HG03378 (cell line): ENCODE data around the gene CYP3A4.
"Not testable (repeated sequence)": the region's sequence is repeated elsewhere in the genome, so short reads cannot be mapped to it uniquely, and the experiment has no call there.

Source experiments
- ATAC-seq: cut with Tn5 transposase; IDR thresholded peaks from one replicate; pipeline ENCODE4 v1.9.1; 2021; ENCODE audit warnings: mild to moderate bottlenecking, moderate library complexity; ENCODE audit not compliant: unreplicated experiment

CYP3A4 gene

DNA sequence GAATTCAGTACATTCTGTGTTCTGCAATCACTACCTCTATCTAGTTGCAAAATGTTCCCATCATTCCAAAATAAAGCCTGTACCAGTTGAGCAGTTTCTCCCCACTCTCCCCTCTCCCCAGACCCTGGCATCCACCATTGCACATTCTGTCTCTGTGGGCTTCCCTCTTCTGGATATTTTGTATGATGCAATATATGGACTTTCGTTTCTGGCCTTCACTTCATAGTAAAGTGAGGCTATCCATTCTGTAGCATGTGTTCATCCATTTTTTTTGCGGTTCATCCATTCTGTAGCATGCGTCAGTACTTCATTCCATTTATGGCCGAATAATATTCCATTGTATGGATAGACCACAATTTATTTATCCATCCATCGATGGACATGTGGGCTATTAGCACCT, 9.5 kb upstream of the CYP3A4 start:
- no peak for ATAC-seq

DNA sequence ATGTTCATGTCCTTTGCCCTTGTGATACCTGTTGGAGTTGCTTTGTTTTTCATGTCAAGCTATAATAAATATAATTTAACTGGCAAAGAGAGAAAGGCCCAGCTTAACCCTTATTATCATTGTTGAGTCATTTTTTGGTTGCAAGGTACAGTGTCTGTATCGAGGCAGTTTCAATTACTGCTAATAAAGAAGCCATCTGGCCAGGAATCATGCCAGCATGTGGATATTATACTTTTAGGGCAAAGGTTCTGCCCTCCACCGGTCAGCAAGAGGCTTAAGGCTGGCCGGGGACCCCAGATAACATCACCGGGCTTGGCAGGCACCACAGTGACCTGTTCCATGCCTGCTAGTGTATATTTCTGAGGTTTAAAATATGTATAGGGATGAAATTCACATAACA, 9.0 kb upstream of the CYP3A4 start:
- ATAC-seq: no peak

DNA sequence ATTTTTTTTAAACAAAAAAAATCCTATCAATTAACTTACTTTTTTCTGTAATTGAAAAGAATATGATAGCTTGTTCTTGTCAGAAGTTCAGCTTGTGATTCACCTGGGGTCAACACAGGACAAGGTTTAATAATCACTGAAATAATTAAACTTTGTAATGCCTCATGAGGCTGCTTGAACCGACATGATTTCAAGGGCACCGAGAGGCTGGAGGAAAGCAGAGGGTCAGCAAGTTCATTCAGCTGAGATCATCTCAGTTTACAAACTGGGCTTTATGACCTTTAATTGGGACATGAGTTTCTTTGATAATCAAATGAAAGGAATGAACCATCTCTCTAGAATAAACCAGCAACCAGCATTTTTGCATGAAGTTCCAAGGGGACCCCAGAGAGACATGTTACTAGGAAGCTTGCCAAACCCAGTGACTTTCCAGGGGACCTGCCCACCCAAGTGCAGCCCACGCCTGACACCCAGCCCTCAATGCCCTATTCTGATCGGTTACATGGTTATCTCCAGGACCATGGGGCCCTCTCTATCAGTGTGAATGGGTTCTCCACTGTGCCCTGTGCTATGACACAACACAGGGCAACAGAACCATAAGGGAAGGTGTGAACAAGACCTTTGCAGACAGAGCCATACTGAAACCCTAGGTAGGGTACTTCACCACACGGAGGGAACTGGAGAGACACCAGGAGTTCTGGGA, 7.8 kb upstream of the CYP3A4 start:
- no peak for ATAC-seq

DNA sequence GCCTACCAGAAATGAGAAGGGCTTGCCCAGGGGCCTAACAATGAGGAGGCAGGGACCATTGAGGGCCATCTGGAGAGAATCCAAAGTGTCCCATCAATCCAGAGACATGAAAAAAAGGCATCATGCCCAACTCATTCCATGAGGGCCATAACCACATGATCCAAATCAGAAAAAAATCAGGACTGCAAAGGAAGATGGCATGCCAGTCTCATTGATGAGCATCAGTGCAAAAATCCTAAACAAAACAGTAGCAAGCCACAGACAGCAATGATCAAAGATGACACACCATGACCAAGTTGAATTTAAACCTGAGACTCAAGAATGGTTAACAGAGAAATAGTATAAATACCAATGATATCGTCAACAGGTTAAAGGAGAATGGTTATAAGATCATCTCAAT, 7.0 kb upstream of the CYP3A4 start:
- no peak for ATAC-seq

DNA sequence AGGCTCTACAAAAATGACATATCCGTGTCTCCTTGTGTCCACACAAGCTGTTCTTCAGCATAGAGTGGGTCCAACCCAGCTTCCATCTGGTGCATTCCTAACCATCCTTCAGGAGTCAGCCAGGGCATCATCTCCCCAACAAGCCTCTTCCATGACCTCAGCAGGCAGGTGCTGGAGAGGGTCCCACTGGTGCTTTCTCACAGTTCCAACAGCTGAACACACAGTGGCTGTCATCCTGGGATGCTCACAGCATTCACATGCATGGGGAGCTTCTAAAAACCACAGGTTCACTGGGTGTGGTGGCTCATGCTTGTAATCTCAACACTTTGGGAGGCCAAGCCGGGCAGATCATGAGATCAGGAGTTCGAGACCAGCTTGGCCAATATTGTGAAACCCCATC, 6.4 kb upstream of the CYP3A4 start:
- ATAC-seq: no peak

DNA sequence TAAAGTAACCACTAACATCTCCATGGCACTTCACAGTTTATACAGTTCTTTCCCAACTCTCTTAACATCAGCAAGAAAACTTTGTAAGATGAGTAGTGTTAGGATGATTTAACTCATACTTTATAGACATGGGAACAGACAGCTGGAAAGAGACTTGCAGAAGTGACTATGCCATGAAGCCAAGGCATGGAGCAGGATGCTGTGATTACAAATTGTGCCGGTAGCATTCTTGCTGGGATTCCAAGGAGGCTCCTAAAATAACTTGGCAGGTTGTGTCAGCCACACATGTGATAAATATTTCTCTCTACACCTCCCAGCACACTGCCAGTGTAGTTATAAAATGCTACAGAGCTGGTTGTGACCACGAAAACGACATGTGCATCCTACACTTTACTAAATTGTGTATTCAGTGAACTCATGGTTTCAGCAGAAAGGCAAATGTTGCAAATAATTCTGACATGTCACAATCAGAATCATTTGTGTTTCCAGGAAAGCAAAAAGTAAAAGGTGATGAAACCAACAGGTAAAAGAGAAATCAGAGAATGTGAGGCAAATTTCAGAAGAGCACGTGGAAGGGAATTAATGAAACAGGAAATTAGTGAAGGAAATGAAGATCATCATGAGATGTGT, 5.6 kb upstream of the CYP3A4 start:
- ATAC-seq: no peak

DNA sequence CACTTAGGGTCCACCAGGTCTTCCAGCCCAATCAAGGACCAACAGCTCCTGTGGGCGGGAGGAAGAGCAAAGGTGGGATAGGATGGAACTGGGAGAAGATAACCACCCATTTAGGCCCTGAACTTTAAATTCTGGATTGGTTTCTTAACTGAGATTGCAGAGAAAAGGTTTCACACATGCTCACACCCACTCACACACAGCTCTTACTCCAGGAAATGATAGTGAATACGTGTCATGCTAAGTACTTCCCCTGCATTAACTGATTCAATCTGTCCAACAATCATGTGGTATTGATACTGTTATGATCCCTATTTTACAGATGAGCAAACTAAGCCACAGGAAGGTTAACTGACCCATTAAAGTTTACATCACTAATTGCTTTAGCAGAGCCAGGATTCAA, 4.6 kb upstream of the CYP3A4 start:
- no peak for ATAC-seq

DNA sequence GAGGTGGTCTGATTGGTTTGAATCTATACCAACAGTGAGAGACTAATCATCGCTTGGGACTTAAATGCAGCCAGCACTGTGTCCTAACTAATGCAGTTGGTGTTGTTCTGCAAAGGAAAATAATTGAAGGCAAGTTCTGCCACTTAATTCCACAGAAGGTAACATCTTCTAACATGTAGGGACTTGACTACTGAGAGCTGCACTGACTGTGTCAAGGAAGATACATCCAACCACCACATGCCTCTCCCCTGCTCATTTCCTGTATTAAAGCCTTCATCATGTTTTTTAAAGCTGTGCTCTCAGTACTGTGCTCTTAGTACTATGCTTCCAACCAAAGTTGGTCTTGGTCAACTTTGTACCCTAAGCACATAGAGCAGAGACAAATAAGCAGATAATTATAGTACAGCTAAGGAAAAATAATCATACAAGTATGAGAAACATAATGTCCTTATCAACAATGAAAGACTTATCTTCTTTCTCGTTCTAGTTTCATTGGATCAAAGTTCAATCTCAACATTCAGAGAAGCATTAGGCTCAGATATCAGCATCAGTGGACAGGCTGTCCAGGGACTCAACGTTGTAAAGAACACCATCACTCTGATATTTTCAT, 2.8 kb upstream of the CYP3A4 start:
- no peak for ATAC-seq

DNA sequence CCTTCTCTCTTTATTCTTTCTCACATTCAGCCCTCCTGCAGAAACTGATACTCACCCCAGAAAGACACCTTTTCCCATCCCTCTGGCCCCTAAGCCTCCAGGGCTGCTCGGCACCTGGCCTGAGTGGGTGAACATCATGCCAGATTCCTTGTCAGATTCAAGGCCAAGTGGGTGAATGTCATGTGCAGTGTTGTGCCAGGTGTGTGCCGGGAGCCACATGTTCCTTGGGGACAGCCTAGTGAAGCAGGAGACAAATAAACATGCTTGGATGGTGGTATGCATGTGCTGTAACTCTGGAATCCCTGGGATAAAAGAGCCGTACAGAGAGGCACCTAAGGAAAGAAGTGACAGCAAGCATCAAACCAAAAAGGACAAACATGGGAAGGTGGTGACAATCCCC, 1.7 kb upstream of the CYP3A4 start:
- ATAC-seq: not testable (repeated sequence)

DNA sequence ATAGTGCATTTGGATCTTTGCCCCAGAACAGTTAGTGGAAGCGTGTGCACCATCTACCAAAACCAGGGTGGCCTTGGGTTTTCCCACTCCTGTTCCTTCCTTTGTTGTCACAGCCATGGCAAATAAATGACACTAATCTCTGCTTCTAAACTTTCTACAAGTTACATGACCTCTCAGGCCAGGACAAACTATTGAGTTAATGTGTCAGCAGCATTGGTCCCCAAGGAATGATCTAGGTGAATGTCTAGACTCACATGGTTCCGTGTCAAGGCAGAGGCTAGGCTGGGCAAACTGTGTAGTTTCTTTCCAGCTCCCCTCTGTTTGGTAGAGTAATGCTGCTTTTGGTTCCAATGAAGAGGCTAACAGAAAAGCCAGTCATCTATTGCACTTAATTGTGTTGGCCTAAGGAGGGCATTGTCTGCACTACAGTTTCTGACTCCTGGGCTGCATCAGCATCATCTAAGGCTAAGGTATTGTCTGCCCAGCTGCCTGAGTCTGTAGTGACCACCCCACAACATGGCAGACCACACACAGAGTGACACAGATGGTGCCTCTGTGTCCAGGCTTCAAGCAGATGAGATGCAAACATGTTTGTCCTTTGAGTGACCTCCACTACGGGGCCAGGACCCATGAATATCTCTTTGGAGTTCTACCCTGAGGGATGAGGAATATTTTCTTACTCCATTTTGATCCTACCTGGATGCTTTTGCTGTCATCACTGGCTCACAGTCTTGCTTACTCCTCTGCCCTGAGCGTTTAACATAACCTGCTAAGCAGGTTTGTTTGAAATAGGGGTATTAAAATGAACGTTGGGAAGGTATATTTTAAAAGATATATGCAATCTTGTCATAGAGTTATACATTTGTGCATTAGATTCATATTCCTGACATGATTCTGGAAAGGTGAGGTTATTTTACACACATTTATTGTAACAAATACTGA, 1.7 kb downstream of the CYP3A4 start:
- no peak for ATAC-seq

DNA sequence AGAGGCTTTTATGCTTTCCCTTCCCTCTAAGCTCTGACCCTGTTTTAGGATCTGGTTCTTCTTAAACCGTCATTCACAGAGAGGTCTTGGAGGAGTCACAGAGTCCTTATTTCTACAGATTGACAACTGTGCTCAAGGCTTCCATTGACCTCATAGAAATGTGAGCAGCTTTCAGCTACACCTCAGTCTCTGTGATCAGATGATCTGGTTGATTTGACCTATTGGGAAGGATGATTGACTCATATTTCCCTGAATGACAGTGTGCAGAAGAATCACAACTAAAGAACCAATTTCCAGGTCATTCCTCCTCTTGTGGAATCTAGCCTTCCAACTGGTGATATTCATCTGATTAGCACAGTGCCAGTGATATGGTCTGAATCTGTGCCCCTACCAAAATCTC, 3.4 kb downstream of the CYP3A4 start:
- no peak for ATAC-seq

DNA sequence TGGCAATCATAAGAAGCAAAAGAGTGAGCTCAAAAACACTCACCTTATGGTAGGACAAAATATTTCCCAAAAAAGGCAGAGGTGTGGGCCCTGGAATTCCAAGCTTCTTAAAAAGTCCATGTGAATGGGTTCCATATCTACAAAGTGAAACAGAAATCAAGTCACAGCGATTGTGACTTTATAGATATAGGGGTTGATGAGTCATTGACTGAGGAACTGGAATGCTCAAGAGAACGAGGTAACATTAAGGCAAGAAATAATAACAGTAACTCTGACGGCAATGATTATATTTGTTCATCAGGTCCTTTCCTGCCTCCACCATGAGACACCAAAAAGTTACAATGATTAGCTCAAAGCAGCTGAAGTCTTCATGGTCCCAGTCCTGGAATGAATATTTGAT, 4.0 kb downstream of the CYP3A4 start:
- ATAC-seq: no peak

DNA sequence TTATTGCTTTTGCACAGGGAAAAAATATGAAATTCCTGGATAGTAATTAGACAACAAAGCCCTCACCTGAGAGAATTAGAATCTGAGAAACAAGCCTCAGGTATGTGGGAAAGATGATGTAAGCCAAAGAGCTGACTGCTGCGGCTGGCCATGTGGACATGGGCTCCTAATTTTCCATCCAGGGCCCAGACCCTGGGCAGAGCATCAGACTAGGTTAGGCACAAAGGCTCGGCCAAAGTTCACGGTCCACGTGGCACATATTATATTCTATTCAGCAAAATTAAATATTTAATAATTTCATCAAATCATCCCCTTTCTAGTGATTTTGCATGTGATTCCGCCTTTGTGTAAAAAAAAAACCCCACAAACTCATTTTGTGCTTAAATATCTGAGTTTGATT, 5.1 kb downstream of the CYP3A4 start:
- ATAC-seq: no peak

DNA sequence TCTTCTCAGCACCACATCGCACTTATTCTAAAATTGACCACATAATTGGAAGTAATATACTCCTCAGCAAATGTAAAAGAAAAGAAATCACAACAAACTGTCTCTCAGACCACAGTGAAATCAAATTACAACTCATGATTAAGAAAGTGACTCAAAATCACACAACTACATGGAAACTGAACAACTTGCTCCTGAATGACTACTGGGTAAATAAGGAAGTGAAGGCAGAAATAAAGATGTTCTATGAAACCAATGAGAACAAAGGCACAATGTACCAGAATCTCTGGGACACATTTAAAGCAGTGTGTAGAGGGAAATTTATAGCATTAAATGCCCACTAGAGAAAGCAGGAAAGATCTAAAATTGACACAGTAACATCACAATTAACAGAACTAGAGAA, 10.6 kb downstream of the CYP3A4 start:
- not testable (repeated sequence) for ATAC-seq

DNA sequence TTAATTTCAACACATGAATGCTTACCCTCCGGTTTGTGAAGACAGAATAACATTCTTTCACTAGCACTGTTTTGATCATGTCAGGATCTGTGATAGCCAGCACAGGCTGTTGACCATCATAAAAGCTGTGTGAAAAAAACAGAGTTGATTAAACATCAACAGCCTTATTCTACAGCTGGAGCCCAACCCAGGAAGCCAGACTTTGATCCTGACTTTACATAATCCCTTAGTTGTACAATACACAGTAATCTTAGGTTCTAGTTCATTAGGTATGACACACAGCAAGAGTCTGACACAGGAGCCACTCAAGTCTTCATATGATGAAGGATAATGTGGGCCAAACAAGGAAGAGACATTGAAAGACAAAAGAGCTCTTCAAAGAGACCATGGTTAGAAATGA, 11.4 kb downstream of the CYP3A4 start:
- no peak for ATAC-seq

DNA sequence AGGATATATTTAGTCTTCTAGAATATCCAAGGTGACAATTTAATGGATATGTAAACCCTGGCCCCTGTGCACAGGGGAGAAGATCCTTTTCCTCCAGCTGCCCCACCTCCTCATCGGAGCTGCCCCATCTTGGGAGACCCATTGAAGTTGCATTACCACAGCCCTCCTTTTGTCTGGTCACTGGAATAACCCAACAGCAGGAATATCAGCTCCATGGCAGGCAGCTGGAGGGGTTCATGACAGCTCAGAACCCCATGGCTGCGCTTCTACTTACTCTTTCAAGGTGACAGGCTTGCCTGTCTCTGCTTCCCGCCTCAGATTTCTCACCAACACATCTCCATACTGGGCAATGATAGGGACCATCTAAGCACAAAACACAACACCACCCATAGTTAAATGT, 14.5 kb downstream of the CYP3A4 start:
- ATAC-seq: not testable (repeated sequence)

DNA sequence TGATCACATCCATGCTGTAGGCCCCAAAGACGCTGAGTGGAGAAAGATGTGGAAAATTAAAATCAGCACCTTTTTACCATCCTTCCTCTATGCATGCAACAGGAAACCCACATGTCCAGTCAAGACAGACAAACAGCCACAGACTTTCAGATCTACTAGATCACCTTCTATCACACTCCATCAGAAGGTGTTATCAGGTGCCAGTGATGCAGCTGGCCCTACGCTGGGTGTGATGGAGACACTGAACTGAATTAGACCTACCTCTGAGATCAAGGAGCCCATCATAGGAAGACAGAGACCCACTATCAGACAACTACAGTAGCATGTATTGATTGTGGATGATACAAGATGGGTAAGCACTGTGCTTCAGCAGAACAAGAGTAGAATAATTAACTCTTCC, 15.5 kb downstream of the CYP3A4 start:
- no peak for ATAC-seq

DNA sequence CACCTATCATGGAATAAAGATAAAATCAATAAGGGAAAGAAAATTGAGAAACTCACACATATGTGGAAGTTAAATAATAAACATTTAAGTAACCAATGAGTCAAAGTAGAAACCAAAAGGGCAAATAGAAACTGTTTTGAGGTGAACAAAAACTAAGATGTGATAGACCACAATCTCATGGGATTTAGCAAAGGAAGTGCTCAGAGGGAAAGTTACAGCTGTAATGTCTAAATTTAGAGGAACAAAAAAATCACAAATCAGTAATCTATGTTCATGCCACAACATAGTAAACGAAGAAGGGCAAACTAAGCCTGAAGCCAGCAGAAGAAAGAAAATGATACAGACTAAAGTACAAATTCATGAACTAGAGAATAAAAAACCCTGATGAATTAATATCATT, 16.3 kb downstream of the CYP3A4 start:
- ATAC-seq: peak; percentile 81

DNA sequence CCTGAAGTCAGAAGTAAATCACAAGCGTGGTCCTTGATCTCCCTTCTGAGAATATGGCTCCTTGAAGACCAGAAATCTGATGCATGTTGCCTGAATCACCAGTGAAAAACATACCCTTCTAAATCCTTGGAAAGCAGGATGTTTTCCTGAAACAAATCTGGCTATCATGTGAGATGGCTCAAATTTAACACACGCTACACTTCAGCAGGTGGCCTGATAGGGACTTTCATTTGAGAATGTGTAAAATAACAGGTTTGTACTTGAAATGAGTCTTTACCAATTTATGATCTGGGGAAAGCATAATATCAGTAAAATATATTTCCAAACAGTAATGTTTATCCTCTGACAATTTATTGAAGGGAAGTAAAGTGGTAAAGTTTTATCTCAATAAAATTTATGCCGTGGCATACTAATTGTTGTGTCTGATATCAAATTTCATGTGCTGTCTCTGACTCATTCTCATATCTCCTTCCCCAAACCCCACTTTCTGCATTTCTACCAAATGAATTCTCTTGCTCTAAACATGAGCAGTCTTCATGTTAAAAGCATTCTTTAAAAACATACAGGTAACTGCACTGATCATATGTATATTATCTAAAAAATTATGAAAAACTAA, 17.4 kb downstream of the CYP3A4 start:
- ATAC-seq: no peak

DNA sequence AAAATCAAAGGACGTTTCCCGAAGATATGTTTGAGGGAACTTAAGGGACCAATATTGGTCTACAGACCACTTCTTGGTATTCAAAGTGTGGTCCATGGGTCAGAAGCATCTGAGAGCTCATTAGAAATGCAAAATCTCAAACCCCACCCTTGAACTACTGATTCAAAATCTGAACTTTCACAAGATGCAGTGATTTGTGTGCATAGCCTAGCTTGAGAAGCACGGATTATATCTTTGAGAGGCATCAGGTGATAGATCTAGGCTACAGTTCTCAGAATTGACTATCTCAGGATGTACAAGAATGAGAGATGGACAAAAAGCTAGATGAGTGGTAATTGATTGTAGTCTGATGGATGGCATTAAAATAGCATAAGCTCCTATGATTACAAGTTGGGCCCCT, 19.5 kb downstream of the CYP3A4 start:
- ATAC-seq: no peak
